GM18861 (cell line): ENCODE results near the gene FOXP4.

Experiments used
- ATAC-seq: cut with Tn5 transposase; IDR thresholded peaks from one replicate; pipeline ENCODE4 v1.9.1; 2021; ENCODE audit not compliant: unreplicated experiment

Gene FOXP4, protein sequence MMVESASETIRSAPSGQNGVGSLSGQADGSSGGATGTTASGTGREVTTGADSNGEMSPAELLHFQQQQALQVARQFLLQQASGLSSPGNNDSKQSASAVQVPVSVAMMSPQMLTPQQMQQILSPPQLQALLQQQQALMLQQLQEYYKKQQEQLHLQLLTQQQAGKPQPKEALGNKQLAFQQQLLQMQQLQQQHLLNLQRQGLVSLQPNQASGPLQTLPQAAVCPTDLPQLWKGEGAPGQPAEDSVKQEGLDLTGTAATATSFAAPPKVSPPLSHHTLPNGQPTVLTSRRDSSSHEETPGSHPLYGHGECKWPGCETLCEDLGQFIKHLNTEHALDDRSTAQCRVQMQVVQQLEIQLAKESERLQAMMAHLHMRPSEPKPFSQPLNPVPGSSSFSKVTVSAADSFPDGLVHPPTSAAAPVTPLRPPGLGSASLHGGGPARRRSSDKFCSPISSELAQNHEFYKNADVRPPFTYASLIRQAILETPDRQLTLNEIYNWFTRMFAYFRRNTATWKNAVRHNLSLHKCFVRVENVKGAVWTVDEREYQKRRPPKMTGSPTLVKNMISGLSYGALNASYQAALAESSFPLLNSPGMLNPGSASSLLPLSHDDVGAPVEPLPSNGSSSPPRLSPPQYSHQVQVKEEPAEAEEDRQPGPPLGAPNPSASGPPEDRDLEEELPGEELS

DNA sequence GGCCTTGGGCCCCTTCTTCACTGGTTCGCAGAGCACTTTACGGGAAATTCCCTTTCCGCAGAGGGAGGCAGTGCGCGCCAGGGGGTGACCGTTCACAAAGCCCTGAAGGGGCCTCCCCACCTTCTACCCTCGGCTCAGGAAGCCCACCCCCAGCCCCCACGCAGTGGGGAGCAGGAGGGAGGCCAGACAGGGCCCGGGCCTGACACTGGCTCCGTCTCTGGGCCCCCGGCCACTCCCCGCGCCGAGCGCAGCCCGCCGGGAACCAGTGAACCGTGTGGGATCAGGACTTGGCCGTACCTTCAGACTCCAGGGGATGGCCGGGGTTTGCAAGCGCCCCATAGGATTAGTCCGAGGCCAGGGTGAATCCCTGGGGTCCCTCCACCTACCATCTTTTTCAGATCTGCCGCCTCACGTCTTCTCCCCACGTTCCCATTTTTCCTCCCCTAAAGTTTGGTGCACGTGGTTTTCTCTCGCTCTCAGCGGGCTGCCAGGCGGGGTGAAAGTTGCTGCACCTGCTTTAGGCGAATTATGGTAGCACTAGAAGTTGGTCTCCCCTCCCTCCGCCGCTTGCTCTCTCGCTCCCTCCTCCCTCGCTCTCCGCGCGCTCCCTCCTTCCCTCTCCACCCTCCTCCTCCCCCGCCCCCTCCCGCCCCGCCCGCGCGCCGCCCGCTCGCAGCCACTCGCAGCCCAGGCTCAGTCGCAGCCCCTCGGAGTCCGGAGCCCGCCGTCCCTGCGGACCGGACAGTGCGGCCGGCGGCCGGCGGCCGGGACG, at the start of gene FOXP4:
TSS of gene FOXP4 (plus strand) at position 679 of the 772 bp plus-strand sequence. CDS start 19,380 bp downstream, outside the sequence.
- peak; percentile 44 for ATAC-seq

GRCh38 chr6:41497573-41497972, 48.6 kb upstream of the FOXP4 start:
- no peak for ATAC-seq

DNA sequence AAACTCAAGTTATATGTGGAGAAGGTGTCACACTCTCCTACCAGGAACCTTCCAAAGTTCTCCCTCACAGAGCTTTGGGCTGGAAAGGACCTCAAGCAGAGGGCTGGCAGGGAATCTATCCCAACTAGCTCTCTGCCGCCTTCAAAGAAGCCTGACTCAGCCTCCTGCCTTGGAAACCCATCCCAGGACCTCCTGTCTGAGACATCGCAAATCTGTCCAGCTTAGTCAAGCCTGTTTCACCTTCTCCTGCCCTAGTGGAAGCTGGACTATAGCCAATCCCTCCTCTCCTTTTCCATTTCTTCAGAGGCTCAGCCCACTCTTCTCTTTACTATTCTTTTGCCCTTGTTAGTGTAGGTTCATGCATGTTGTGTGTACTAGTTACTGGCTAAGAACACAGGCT, 48.2 kb upstream of the FOXP4 start:
- no peak for ATAC-seq

- ATAC-seq, result no peak
Observed at GRCh38 chr6:41498968-41499599, 47.1 kb upstream of the FOXP4 start.

GRCh38 chr6:41500561-41500960, 45.6 kb upstream of the FOXP4 start:
- no peak for ATAC-seq

DNA sequence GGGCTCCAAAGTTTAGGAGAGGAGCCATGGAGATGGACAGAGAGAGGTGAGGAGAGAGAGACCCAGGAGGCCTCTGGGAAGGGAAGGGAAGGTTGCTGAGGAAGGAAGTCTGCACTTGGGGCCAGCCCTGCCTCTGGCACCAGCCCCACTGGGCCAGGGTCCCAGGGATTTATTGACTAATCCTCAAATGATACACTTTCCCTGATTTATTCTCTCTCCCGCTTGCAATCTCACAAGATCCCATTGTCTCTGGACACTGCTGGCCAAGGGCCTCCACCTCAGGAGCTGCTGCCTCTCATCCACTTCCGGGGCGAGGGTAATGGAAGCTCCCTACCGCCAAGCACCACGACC, 43.6 kb upstream of the FOXP4 start:
- no peak for ATAC-seq

- no peak for ATAC-seq
Observed at GRCh38 chr6:41502917-41503671, 43.1 kb upstream of the FOXP4 start.

GRCh38 chr6:41503827-41504465, 42.2 kb upstream of the FOXP4 start:
- peak; percentile 38 for ATAC-seq

DNA sequence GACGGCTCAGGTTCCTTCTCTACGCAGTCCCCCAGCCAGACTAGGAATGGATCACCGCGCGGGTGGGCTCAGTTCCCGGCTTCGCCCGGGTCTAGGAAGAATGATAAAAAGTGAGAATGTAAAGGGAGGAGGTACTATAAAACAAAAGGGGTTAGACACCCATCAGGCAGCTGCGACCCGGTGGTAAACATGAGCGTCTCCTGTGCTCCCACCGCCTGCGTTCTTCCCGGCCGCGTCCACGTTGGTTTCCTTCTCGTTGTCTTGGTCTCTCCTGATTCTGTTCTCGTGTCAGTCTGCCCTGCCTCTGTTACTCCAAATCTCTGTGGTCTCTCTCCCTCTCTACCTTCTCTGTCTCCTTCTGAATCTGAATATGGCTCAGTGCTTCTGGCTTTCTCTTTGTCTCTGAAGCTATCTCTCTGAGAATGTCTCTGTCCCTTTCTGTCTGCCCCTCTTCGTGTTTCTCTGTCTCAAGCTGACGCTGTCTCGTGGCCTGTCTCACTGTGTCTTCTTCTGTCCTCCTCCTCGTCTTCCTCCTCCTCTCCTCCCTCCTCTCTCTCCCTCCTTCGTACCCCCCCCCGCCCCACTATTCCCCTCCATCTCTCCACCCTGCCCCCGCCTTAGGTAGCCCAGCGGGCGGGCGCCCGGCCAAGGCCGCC, 41.6 kb upstream of the FOXP4 start:
- no peak for ATAC-seq

GRCh38 chr6:41505122-41506049, 40.8 kb upstream of the FOXP4 start:
- peak; percentile 45 for ATAC-seq

DNA sequence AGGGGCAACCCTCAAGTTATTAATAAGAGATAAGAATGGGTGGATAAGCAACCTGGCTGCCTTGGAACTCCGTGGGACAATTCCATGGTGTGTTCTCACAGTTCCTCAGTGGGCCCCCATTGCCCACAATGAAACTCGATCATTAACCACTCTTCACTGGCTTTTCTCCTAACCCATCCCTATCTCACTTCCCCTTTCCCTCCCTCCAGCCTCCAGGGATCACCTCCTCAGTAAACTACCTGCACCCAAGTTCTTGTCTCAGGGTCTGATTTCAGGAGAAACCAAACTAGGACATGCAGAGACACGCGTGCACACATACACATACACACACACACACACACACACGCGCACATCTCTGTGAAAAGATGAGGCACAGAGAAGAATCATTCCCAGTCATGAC, 37.7 kb upstream of the FOXP4 start:
- ATAC-seq, result no peak

GRCh38 chr6:41509580-41509979, 36.6 kb upstream of the FOXP4 start:
- ATAC-seq, result no peak

GRCh38 chr6:41511443-41512060, 34.6 kb upstream of the FOXP4 start:
- no peak for ATAC-seq

DNA sequence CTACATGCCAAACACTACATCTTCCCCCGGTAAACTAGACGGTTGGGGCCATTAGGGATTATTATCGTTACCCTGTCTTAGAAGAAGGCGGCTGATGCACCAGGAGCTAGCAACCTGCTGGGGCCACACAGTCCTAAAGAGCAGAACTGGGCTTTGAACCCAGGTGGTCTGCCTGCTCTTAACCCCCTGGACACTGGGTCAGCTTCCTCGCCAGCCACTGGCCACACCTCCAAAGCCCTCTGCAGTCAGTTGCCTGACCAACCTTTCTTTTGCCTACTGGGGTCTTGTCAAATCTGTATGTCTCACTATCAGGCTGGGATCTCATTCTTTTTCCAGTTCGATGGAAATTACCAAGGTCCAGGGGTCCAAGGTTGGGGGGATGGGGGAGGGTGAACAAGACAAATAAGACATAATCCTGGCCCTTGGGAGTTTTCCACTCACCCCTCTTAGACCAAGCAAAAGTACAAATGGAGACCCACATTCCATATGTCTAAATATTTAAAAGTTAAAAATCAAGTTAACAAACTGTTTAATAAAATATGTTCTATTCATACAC, 34.0 kb upstream of the FOXP4 start:
- ATAC-seq, result no peak

DNA sequence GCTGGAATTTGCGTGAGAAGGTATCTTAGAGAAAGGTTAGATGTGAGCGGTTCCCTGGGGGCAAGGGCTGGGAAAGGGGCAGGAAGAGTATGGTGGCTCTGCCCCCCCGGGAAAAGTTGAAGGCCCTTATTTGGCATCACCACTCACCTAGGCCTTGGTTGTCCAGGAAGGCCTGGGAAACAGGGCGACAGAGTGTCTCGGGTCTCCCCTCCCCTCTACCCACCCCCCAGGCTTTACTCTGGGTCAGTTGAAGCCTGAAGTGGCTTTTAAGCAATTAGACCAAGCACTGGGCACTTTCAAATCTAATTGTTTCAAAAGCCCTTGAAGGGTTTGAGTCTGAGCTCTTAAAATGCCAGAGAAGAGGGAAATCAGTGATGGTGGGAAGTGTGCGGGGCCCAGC, 30.2 kb upstream of the FOXP4 start:
- ATAC-seq, result no peak

DNA sequence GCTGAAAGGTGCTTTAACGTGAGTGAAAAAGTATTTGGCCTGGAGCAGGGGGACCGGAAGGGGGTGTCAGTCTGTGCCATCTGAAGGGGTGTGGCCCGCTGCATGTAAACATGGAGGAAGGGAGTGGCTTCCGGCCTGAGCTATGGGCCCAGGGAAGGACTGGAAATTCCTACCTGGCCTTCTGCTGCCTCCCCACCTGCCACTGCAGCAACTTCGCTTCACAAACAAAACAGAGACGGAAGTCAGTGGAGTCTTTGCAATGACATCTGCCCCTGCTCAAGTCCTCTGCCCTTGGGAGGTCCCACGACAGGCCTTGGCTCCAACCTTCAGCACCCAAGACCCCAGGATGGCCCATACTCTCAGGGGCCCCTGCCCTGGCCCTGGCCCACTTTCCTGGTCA, 28.1 kb upstream of the FOXP4 start:
- ATAC-seq, result no peak

DNA sequence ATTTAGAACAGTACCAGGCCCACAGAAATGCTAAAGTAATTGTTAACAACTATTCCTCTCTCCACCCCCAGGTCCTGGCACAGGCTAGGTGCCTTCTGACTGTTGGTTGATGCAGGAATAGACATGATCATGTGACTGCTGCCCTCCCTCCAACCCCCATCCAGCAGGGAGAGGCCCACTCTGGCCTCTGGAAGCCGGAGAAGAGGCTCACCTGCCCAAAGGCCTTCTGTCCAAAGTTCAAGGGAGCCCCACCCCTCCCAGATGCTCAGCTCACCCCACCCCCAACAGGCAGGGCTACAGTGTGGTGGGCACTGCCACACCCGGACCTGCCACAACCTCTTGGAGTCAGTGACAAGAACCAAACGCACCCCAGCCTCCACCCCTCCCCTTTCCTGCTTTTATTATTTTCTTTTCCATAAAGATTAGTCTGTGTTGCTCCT, 26.9 kb upstream of the FOXP4 start:
- ATAC-seq, result no peak
